ENCODE data around the gene PHF5A.

PHF5A gene

DNA sequence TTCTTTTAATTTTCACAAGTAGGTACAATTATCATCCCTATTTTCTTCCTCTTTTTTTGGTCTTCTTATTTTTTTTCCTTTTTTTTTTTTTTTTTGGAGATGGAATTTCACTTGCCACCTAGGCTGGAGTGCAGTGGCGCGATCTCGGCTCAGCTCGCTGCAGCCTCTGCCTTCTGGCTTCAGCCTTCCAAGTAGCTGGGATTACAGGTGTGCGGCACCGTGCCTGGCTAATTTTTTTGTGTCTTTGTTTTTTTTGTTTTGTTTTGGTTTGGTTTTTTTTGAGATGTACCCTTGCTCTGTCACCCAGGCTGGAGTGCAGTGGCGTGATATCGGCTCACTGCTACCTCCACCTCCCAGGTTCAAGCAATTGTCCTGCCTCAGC lies 38.5 kb downstream of the PHF5A start:
- TF ChIP-seq, protein P1, sequence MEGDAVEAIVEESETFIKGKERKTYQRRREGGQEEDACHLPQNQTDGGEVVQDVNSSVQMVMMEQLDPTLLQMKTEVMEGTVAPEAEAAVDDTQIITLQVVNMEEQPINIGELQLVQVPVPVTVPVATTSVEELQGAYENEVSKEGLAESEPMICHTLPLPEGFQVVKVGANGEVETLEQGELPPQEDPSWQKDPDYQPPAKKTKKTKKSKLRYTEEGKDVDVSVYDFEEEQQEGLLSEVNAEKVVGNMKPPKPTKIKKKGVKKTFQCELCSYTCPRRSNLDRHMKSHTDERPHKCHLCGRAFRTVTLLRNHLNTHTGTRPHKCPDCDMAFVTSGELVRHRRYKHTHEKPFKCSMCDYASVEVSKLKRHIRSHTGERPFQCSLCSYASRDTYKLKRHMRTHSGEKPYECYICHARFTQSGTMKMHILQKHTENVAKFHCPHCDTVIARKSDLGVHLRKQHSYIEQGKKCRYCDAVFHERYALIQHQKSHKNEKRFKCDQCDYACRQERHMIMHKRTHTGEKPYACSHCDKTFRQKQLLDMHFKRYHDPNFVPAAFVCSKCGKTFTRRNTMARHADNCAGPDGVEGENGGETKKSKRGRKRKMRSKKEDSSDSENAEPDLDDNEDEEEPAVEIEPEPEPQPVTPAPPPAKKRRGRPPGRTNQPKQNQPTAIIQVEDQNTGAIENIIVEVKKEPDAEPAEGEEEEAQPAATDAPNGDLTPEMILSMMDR (conservative IDR thresholded peaks at IDR 0.05; ENCODE audit: low read depth, low read length): no peak
- no peak for DNase-seq (ENCODE audit: low read depth)
- H3K4me3 ChIP-seq (ENCODE audit: low read depth, low read length): no peak overlapping the region

DNA sequence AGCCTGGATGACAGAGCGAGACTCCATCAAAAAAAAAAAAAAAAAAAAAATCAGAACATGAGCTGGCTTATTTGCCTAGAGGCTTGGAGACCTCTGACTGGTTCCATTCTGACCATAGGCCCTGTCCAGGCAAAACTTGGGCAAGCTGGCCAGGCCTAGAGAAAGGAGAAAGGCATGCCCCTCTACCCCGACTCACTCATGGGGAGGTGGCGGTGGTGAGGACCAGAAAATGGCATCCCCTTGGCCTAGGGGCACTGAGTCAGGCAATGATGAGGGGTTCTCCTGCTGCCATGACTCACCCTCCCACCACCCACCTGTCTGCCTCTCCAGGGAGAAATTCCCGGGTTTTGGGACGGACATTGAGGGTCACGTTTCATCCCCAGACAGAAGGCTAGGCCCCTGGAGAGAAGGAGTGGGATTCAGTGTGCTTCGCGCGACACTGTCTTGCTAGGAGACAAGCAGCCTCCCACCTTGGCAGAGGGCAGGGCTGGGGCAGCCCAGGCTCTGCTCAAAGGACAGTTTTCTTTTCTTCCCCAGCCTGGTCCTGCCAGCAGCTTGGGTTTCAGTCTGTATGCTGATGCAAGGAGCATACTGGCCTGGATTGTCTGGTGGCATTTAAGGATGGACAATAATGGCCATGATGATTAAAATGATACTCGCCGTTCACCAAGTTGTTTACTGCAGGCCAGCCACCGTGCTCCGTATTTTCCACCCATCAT lies 39.1 kb downstream of the PHF5A start:
- TF ChIP-seq, protein P1 (conservative IDR thresholded peaks at IDR 0.05; ENCODE audit: low read depth, low read length): no peak
- no peak for DNase-seq (ENCODE audit: low read depth)
- H3K4me3 ChIP-seq (ENCODE audit: low read depth, low read length): no peak overlapping the region

DNA sequence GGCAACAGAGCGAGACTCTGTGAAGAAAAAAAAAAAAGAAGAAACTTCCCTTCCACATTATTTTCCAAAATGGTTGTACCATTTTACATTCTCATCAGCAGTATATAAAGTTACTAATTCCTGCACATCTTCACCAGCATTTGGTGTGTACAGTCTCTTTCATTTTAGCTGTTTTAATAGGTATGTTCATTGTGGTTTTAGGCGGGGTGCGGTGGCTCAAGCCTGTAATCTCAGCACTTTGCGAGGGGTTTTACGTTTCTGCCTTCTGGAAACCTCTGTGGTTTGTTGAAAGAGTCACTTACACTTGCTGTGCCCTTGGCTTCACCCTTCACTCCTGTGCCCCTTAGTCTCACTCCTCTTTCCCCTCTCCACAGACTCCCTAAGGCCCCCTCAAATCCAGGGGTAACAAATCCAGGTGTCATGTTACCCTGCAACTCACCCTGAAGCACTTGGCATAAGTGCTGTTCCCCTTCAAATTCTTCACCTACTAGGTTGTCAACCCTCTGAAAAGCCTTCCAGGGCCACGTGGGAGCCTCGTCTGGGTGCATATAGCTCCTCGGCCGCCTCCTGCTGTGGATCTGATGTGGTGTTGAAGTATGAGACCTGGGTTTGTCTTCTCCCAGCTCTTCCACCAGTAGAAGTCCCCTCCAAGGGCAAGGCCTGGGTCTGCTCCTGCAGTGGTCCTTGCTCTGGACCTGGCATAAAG lies 42.7 kb downstream of the PHF5A start:
- no peak overlapping the region for H3K4me3 ChIP-seq (ENCODE audit: low read depth, low read length)
- no peak for DNase-seq (ENCODE audit: low read depth)

GRCh38 chr22:41418717-41419116 lies 49.8 kb downstream of the PHF5A start:
- no peak for DNase-seq (ENCODE audit: low read depth)
- TF ChIP-seq, protein P1 (conservative IDR thresholded peaks at IDR 0.05; ENCODE audit: low read depth, low read length): no peak
- no peak overlapping the region for H3K4me3 ChIP-seq (ENCODE audit: low read depth, low read length)

More for the DNA sequence above, 42.7 kb downstream of the PHF5A start:
- TF ChIP-seq, protein P1 (conservative IDR thresholded peaks at IDR 0.05; ENCODE audit: low read depth, low read length): no peak

- no peak overlapping the region for H3K4me3 ChIP-seq (ENCODE audit: low read depth, low read length)
- TF ChIP-seq, protein P1 (conservative IDR thresholded peaks at IDR 0.05; ENCODE audit: low read depth, low read length): no peak
- DNase-seq (ENCODE audit: low read depth): no peak
Observed at GRCh38 chr22:41417622-41418390, 50.7 kb downstream of the PHF5A start.

GRCh38 chr22:41415554-41415953 lies 52.9 kb downstream of the PHF5A start:
- TF ChIP-seq, protein P1 (conservative IDR thresholded peaks at IDR 0.05; ENCODE audit: low read depth, low read length): no peak
- DNase-seq (ENCODE audit: low read depth): no peak
- no peak overlapping the region for H3K4me3 ChIP-seq (ENCODE audit: low read depth, low read length)

Measured in choroid plexus epithelial cell (primary cell).